HEK293 (cell line): ENCODE measurements around the gene FAM228B.
A peak's percentile ranks its signal among the peaks of the same experiment; 100 is the strongest.

Source experiments
- CTCF ChIA-PET: fragments of 350-600 bp; formaldehyde crosslinking; extraction: SDS; loops from one replicate; lab custom pipeline; 2021; ENCODE audit warnings: antibody characterized with exemption; lab: Yijun Ruan, JAX
- POLR2A ChIA-PET: fragments of 300-600 bp; formaldehyde crosslinking; extraction: SDS; loops from one replicate; lab custom pipeline; 2020; ENCODE audit warnings: antibody characterized with exemption, inconsistent platforms; lab: Yijun Ruan, JAX
- H3K27ac ChIP-seq: fragments of 200-500 bp; sonication (Bioruptor generic); 2 replicates; pipeline ENCODE4 v1.5.1; 2014; ENCODE audit warnings: low read depth, low read length, control low read depth, inconsistent platforms; ENCODE audit errors: extremely low read depth
- H3K36me3 ChIP-seq, 2 experiments: fragments of 200-500 bp in 1 of 2; sonication (Bioruptor generic) in 1 of 2; 1 replicate in 1 of 2; 2 replicates in 1 of 2; pipeline ENCODE4 v1.5.1; 2014 to 2017; ENCODE audit warnings: inconsistent platforms in 2 of 2, low read length in 2 of 2; ENCODE audit not compliant: control insufficient read depth in 2 of 2, insufficient read depth in 1 of 2
- H3K4me1 ChIP-seq: fragments of 200-500 bp; sonication (Bioruptor generic); 2 replicates; pipeline ENCODE4 v1.5.1; 2014; ENCODE audit warnings: mild to moderate bottlenecking, low read length, inconsistent platforms; ENCODE audit not compliant: control insufficient read depth, insufficient read depth
- H3K4me3 ChIP-seq: 2 replicates; pipeline ENCODE4 v1.5.1; 2011; ENCODE audit warnings: low read depth, mild to moderate bottlenecking, control low read depth, low read length, moderate library complexity
- H3K9me3 ChIP-seq: fragments of 200-500 bp; sonication (Bioruptor generic); 2 replicates; pipeline ENCODE4 v1.5.1; 2014; ENCODE audit warnings: low read depth, low read length, inconsistent platforms; ENCODE audit not compliant: control insufficient read depth, insufficient read depth
- CTCF ChIP-seq: fragments of 450-650 bp; formaldehyde crosslinking; IDR thresholded peaks from 2 replicates; pipeline ENCODE4 v1.5.1; 2016; ENCODE audit warnings: missing biosample characterization, missing genetic modification characterization
- EGR2 ChIP-seq: fragments of 450-650 bp; formaldehyde crosslinking; IDR thresholded peaks from 2 replicates; pipeline ENCODE4 v1.5.1; 2016; ENCODE audit warnings: low read depth, missing biosample characterization, missing genetic modification characterization
- MZF1 ChIP-seq: fragments of 450-650 bp; formaldehyde crosslinking; IDR thresholded peaks from 2 replicates; pipeline ENCODE4 v1.5.1; 2017; ENCODE audit warnings: missing biosample characterization, missing genetic modification characterization, borderline replicate concordance
- PBX3 ChIP-seq: sonication (generic); formaldehyde crosslinking; IDR thresholded peaks from 2 replicates; pipeline ENCODE4 v1.8.1; 2022; ENCODE audit warnings: mild to moderate bottlenecking, moderate library complexity, missing genetic modification reagents
- PRDM1 ChIP-seq: fragments of 450-650 bp; formaldehyde crosslinking; IDR thresholded peaks from 2 replicates; pipeline ENCODE4; 2016; ENCODE audit warnings: missing biosample characterization, missing genetic modification characterization
- ZBTB10 ChIP-seq: fragments of 450-650 bp; formaldehyde crosslinking; IDR thresholded peaks from 2 replicates; pipeline ENCODE4 v1.5.1; 2016; ENCODE audit warnings: missing biosample characterization, missing genetic modification characterization
- ZBTB21 ChIP-seq: fragments of 450-650 bp; formaldehyde crosslinking; IDR thresholded peaks from 2 replicates; pipeline ENCODE4 v1.5.1; 2017; ENCODE audit warnings: missing biosample characterization, missing genetic modification characterization
- ZBTB6 ChIP-seq: fragments of 450-650 bp; formaldehyde crosslinking; IDR thresholded peaks from 2 replicates; pipeline ENCODE4 v1.5.1; 2017; ENCODE audit warnings: missing biosample characterization, missing genetic modification characterization
- ZFP69B ChIP-seq: fragments of 450-650 bp; formaldehyde crosslinking; IDR thresholded peaks from 2 replicates; pipeline ENCODE4 v1.5.1; 2016; ENCODE audit warnings: missing biosample characterization, missing genetic modification characterization
- ZNF112 ChIP-seq: fragments of 450-650 bp; formaldehyde crosslinking; IDR thresholded peaks from 2 replicates; pipeline ENCODE4 v1.5.0; 2017; ENCODE audit warnings: missing biosample characterization, missing genetic modification characterization
- ZNF16 ChIP-seq: fragments of 450-650 bp; formaldehyde crosslinking; IDR thresholded peaks from 2 replicates; pipeline ENCODE4 v1.5.1; 2016; ENCODE audit warnings: low read depth, missing biosample characterization, missing genetic modification characterization
- ZNF169 ChIP-seq: fragments of 450-650 bp; formaldehyde crosslinking; IDR thresholded peaks from 2 replicates; pipeline ENCODE4 v1.5.1; 2016; ENCODE audit warnings: missing biosample characterization, missing genetic modification characterization
- ZNF19 ChIP-seq: fragments of 450-650 bp; formaldehyde crosslinking; IDR thresholded peaks from 2 replicates; pipeline ENCODE4; 2016; ENCODE audit warnings: missing biosample characterization, missing genetic modification characterization, low read depth
- ZNF24 ChIP-seq: fragments of 450-650 bp; formaldehyde crosslinking; IDR thresholded peaks from 2 replicates; pipeline ENCODE4 v1.5.1; 2016; ENCODE audit warnings: missing biosample characterization, missing genetic modification characterization
- ZNF248 ChIP-seq: fragments of 450-650 bp; formaldehyde crosslinking; IDR thresholded peaks from 2 replicates; pipeline ENCODE4 v1.5.1; 2017; ENCODE audit warnings: missing biosample characterization, missing genetic modification characterization
- ZNF335 ChIP-seq: fragments of 450-650 bp; formaldehyde crosslinking; conservative IDR thresholded peaks from 2 replicates; pipeline ENCODE4 v1.5.1; 2016; ENCODE audit warnings: missing biosample characterization, missing genetic modification characterization
- ZNF416 ChIP-seq: fragments of 450-650 bp; formaldehyde crosslinking; IDR thresholded peaks from 2 replicates; pipeline ENCODE4 v1.5.1; 2016; ENCODE audit warnings: missing biosample characterization, missing genetic modification characterization
- ZNF555 ChIP-seq: fragments of 450-650 bp; formaldehyde crosslinking; conservative IDR thresholded peaks from 2 replicates; pipeline ENCODE4 v1.5.1; 2017; ENCODE audit warnings: missing biosample characterization, mild to moderate bottlenecking, missing genetic modification characterization, inconsistent platforms
- ZNF621 ChIP-seq: fragments of 450-650 bp; formaldehyde crosslinking; IDR thresholded peaks from 2 replicates; pipeline ENCODE4 v1.5.1; 2017; ENCODE audit warnings: missing biosample characterization, missing genetic modification characterization
- ZNF701 ChIP-seq: fragments of 450-650 bp; formaldehyde crosslinking; IDR thresholded peaks from 2 replicates; pipeline ENCODE4 v1.5.1; 2016; ENCODE audit warnings: missing biosample characterization, missing genetic modification characterization
- ZNF776 ChIP-seq: fragments of 450-650 bp; formaldehyde crosslinking; IDR thresholded peaks from 2 replicates; pipeline ENCODE4 v1.5.0; 2017; ENCODE audit warnings: missing biosample characterization, missing genetic modification characterization, borderline replicate concordance
- ZNF777 ChIP-seq: fragments of 450-650 bp; formaldehyde crosslinking; IDR thresholded peaks from 2 replicates; pipeline ENCODE4 v1.5.1; 2017; ENCODE audit warnings: missing biosample characterization, missing genetic modification characterization, borderline replicate concordance
- ZNF830 ChIP-seq: fragments of 450-650 bp; IDR thresholded peaks from 2 replicates; pipeline ENCODE4 v1.5.0; 2018; ENCODE audit warnings: missing biosample characterization, missing genetic modification characterization, low read depth, mild to moderate bottlenecking, moderate library complexity
- ZNF843 ChIP-seq: fragments of 450-650 bp; formaldehyde crosslinking; IDR thresholded peaks from 2 replicates; pipeline ENCODE4 v1.5.1; 2016; ENCODE audit warnings: missing biosample characterization, missing genetic modification characterization
- ZSCAN18 ChIP-seq: fragments of 450-650 bp; formaldehyde crosslinking; IDR thresholded peaks from 2 replicates; pipeline ENCODE4 v1.5.1; 2016; ENCODE audit warnings: missing biosample characterization, missing genetic modification characterization

The FAM228B gene

GRCh38 chr2:24077535-24077877 is 45.8 kb upstream of the FAM228B start:
- peak overlapping the region; percentile 95 for H3K4me3 ChIP-seq
- CTCF ChIA-PET = interaction anchor here (0.6 kb wide), 1 partner anchor 152 kb away, joined by 4 read pairs; no protein-coding TSS in a partner anchor
- no peaks in the 10 kb centered on the region for H3K9me3 ChIP-seq
- TF ChIP-seq ZNF843 (no peak), MZF1 (no peak), ZNF335 (tag by site-specific recombination) (peak; percentile 35; the same call in 1 of the 2 replicates), PRDM1 (tag by site-specific recombination) (peak; percentile 29; the same call in 1 of the 2 replicates), EGR2 (tag by site-specific recombination) (no peak)
- H3K4me1 ChIP-seq = peaks cover 7% of the 10 kb centered on the region; the same call in 1 of the 2 replicates
- POLR2A ChIA-PET = interaction anchor here (0.6 to 2.3 kb wide), 6 partner anchors 19 to 253 kb away, joined by 3 to 41 read pairs (median 8); partner anchors contain the start of genes ATAD2B and WDCP
- peaks cover 15 to 53% of the 10 kb centered on the region in 2 experiments for H3K36me3 ChIP-seq
- H3K27ac ChIP-seq = peak overlapping the region; percentile 47; the same call in 1 of the 2 replicates

GRCh38 chr2:24077879-24078278 is 45.4 kb upstream of the FAM228B start:
- ChIA-PET POLR2A (interaction anchor here (1.2 to 2.3 kb wide), 2 partner anchors 31 to 284 kb away, joined by 4 to 41 read pairs; partner anchors contain the start of gene WDCP), CTCF (interaction anchor here (0.6 to 1.6 kb wide), 2 partner anchors 152 to 153 kb away, joined by 4 to 5 read pairs; partner anchors contain the start of gene ATAD2B)
- Histone ChIP-seq H3K27ac (peak overlapping the region; percentile 47; the same call in 1 of the 2 replicates), H3K4me3 (no peak overlapping the region), H3K4me1 (peaks cover 7% of the 10 kb centered on the region; the same call in 1 of the 2 replicates), H3K36me3 (peaks cover 15 to 53% of the 10 kb centered on the region in 2 experiments), H3K9me3 (no peaks in the 10 kb centered on the region)
- TF ChIP-seq ZNF248 = no peak
- TF ChIP-seq ZFP69B (tag by site-specific recombination) = no peak
- no peak for TF ChIP-seq ZNF16
- no peak for TF ChIP-seq ZNF416 (tag by site-specific recombination)
- TF ChIP-seq ZNF621 (tag by site-specific recombination) = no peak
- TF ChIP-seq ZNF776 (tag by site-specific recombination) = no peak
- TF ChIP-seq ZNF555 (tag by site-specific recombination) = no peak
- no peak for TF ChIP-seq ZSCAN18
- TF ChIP-seq ZNF24 (tag by site-specific recombination) = no peak

- Histone ChIP-seq H3K36me3 (peaks cover 3 to 43% of the 10 kb centered on the region in 2 experiments; a peak in 2 of 3 replicates), H3K9me3 (no peaks in the 10 kb centered on the region), H3K4me1 (0 out of 2 replicates have a peak, but pooled peaks cover 3% of the 10 kb centered on the region), H3K27ac (no peak overlapping the region), H3K4me3 (no peak overlapping the region)
- ChIA-PET CTCF (no interaction called here), POLR2A (no interaction called here)
- TF ChIP-seq ZBTB6 (no peak), ZBTB10 (tag by site-specific recombination) (no peak), ZNF777 (tag by site-specific recombination) (no peak), ZNF830 (tag by site-specific recombination) (no peak), ZNF169 (tag by site-specific recombination) (no peak), PBX3 (CRISPR knock-in tag) (no peak), ZNF19 (tag by site-specific recombination) (no peak), ZNF701 (tag by site-specific recombination) (no peak), CTCF (tag by site-specific recombination) (no peak), ZNF112 (tag by site-specific recombination) (no peak), ZBTB21 (tag by site-specific recombination) (no peak)
Observed at GRCh38 chr2:24080701-24081100, 42.6 kb upstream of the FAM228B start.
